Body of pancreas (tissue), 4 donors: ENCODE measurements around the gene TSPAN18. TPM values are rescaled to one million over a fixed set of nuclear protein-coding genes. Genes with fewer than 3 reads are reported as not detected.

Experiments used
- ATAC-seq: fragments of 150-250 bp; one replicate; pipeline ENCODE4 v1.9.1; 2016
- DNase-seq, 4 donors: peaks; one replicate each; pipeline ENCODE4 v3.0.0-alpha.2; 2019
- H3K27ac ChIP-seq, 4 donors: fragments of 200-600 bp; sonication (generic); 1 replicate in 3 of 4; 2 replicates in 1 of 4; pipeline versions ENCODE4 v1.5.1 to v1.6.1; 2016 to 2019; ENCODE audit warnings: mild to moderate bottlenecking in 1 of 4, mixed read lengths in 1 of 4, moderate library complexity in 1 of 4
- H3K27me3 ChIP-seq, 2 donors: fragments of 200-600 bp; sonication (generic); one replicate each; pipeline ENCODE4 v1.6.0; 2016; ENCODE audit warnings: mild to moderate bottlenecking in 1 of 2
- H3K36me3 ChIP-seq, 2 donors: fragments of 200-600 bp; sonication (generic); replicated peaks in 1 of 2; 2 replicates each; pipeline ENCODE4 v1.5.1; 2016; ENCODE audit warnings: low read depth in 2 of 2; ENCODE audit not compliant: insufficient read depth in 1 of 2
- H3K4me1 ChIP-seq: fragments of 200-600 bp; sonication (generic); one replicate; pipeline ENCODE4 v1.6.0; 2016
- H3K4me3 ChIP-seq, 2 donors: fragments of 200-600 bp; sonication (generic); 1 replicate in 1 of 2; 2 replicates in 1 of 2; pipeline ENCODE4 v1.5.1; 2016 to 2019
- H3K9me3 ChIP-seq, 3 donors: fragments of 200-600 bp; sonication (generic); 1 replicate in 2 of 3; 2 replicates in 1 of 3; pipeline ENCODE4 v1.5.1; 2016
- POLR2A ChIP-seq, 3 donors: fragments of 450-650 bp; IDR thresholded peaks; one replicate each; pipeline ENCODE4 v1.6.1; 2016; ENCODE audit warnings: antibody characterized with exemption in 3 of 3, mild to moderate bottlenecking in 2 of 3
- WGBS, 2 donors: methylation state at CpG; one replicate each; pipeline ENCODE4 v1.1.5; 2017; 5-methylcytosine and 5-hydroxymethylcytosine counted together
- intact Hi-C: fragments of 100-400 bp; cut with DNase I; formaldehyde crosslinking; loops from one replicate; pipeline ENCODE4 v1.15.1; 2023
- total RNA-seq, 2 donors: library from RNA; depleted of rRNA; stranded (reverse); fragments of >200 nt; gene quantifications; one replicate each; pipeline ENCODE4 v1.1.0, GENCODE V29; 2016
- TF ChIP-seq, protein P1 (sequence below), 7 experiments: fragments of 450-650 bp in 4 of 7; fragments of 200-600 bp in 3 of 7; sonication (generic) in 3 of 7; IDR thresholded peaks; one replicate each; pipeline ENCODE4 v1.5.1; 2016 to 2019; ENCODE audit warnings: antibody characterized with exemption in 7 of 7

Gene TSPAN18
- total RNA-seq, 2 donors from 2014 or later: 2.1 to 3.0 TPM

GRCh38 chr11:44747836-44748235, 21.1 kb downstream of the TSPAN18 start:
- intact Hi-C loops: no loop called here
- no peak for DNase-seq
- TF ChIP-seq, protein P1, sequence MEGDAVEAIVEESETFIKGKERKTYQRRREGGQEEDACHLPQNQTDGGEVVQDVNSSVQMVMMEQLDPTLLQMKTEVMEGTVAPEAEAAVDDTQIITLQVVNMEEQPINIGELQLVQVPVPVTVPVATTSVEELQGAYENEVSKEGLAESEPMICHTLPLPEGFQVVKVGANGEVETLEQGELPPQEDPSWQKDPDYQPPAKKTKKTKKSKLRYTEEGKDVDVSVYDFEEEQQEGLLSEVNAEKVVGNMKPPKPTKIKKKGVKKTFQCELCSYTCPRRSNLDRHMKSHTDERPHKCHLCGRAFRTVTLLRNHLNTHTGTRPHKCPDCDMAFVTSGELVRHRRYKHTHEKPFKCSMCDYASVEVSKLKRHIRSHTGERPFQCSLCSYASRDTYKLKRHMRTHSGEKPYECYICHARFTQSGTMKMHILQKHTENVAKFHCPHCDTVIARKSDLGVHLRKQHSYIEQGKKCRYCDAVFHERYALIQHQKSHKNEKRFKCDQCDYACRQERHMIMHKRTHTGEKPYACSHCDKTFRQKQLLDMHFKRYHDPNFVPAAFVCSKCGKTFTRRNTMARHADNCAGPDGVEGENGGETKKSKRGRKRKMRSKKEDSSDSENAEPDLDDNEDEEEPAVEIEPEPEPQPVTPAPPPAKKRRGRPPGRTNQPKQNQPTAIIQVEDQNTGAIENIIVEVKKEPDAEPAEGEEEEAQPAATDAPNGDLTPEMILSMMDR (IDR thresholded peaks at IDR 0.05): no peak
- TF ChIP-seq POLR2A (IDR thresholded peaks at IDR 0.05): no peak
- Histone ChIP-seq H3K36me3 (no peaks in the 10 kb centered on the region), H3K27ac (no peak overlapping the region), H3K4me3 (no peak overlapping the region), H3K27me3 (no peaks in the 10 kb centered on the region), H3K9me3 (no peaks in the 10 kb centered on the region), H3K4me1 (no peaks in the 10 kb centered on the region)
- 73 to 77% methylated on average over 5 of the region's 5 CpGs for WGBS, 2 donors
- no peak for ATAC-seq

- ATAC-seq (no peak), DNase-seq (no peak)
- 84 to 92% methylated on average over 8 of the region's 8 CpGs for WGBS, 2 donors
- no peaks in the 10 kb centered on the region for H3K27me3 ChIP-seq
- H3K4me3 ChIP-seq: no peak overlapping the region
- H3K4me1 ChIP-seq: no peaks in the 10 kb centered on the region
- intact Hi-C loops: no loop called here
- no peaks in the 10 kb centered on the region for H3K36me3 ChIP-seq
- TF ChIP-seq POLR2A (IDR thresholded peaks at IDR 0.05): no peak
- TF ChIP-seq, protein P1 (IDR thresholded peaks at IDR 0.05): no peak
- no peaks in the 10 kb centered on the region for H3K9me3 ChIP-seq
- H3K27ac ChIP-seq: no peak overlapping the region
These were observed 21.8 kb downstream of the TSPAN18 start for GRCh38 chr11:44748606-44749005.

DNA sequence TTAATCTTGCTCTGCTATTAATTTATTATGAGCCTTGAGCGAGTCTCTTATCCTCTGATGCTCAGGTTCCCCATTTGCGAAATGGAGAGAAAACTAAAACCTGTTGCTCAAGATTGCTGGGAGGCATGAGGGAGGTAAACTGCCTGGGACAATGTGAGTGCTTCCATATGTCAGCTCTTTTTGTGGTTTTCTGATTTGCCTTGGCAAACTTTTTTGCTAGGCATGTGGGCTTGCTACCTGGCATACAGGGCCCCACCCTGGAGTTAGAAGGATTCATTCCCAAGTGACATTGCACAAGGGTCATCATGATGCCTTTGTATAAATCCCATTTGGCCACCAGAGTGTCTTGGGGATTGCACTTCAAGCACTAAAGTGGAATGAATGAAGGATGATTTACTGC, 22.4 kb downstream of the TSPAN18 start:
- ATAC-seq (no peak), DNase-seq (no peak)
- H3K4me1 ChIP-seq: no peaks in the 10 kb centered on the region
- H3K9me3 ChIP-seq: no peaks in the 10 kb centered on the region
- H3K27me3 ChIP-seq: no peaks in the 10 kb centered on the region
- no peak for TF ChIP-seq POLR2A (IDR thresholded peaks at IDR 0.05)
- TF ChIP-seq, protein P1 (IDR thresholded peaks at IDR 0.05): no peak
- no peak overlapping the region for H3K27ac ChIP-seq
- intact Hi-C loops: no loop called here
- H3K4me3 ChIP-seq: no peak overlapping the region
- 94% methylated on average over 2 of the region's 2 CpGs for WGBS, 2 donors
- no peaks in the 10 kb centered on the region for H3K36me3 ChIP-seq

DNA sequence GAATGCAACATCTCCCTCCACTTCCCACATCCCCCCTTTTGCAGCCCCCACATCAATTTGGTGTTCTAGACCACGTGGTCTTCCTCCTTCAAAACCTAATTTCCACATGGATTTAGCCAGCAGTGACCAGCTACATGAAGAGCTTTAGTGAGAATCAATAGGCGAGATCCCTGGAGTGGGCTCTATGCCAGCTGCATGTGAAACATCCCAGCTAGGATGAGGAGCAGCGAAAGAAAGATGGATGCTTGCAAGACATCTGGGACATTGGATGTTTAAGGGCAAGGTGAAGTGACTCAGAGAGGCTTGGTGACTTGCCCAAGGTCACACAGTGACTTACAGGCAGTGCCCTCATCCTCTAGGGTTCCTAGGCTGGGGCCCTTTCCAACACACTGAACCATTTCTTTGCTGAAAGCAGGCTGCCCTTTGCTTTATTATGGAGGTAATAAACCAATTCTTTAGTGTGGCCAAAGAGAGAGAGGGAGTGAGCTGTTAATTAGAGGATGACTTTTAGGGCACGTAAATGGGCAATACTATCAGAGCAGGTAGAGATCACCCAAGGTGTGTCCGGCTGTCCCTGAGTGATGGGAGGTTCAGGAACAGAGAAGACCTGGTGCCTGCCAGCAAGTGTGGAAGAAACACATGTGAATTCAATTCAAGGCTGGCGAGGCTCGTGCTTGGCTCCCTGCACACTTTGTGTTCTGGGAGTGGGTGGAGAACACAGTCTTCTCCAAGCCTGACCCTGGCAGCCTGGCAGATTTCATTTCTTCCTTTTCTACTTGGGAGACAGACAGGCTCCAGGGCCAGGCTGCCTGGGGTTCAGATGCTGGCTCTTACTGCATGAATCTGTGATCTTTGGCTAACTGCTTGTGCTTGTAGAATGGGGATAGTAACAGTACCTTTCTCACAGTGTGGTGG, 24.0 kb downstream of the TSPAN18 start:
- no peak for ATAC-seq
- 70 to 73% methylated on average over 7 of the region's 7 CpGs for WGBS, 2 donors
- Histone ChIP-seq H3K27ac (no peak overlapping the region), H3K36me3 (no peaks in the 10 kb centered on the region), H3K4me3 (no peak overlapping the region), H3K27me3 (no peaks in the 10 kb centered on the region), H3K9me3 (no peaks in the 10 kb centered on the region), H3K4me1 (no peaks in the 10 kb centered on the region)
- TF ChIP-seq, protein P1 (IDR thresholded peaks at IDR 0.05): no peak
- TF ChIP-seq POLR2A (IDR thresholded peaks at IDR 0.05): no peak
- intact Hi-C loops: no loop called here
- DNase-seq: no peak

- Histone ChIP-seq H3K4me3 (no peak overlapping the region), H3K27ac (no peak overlapping the region), H3K36me3 (no peaks in the 10 kb centered on the region), H3K27me3 (no peaks in the 10 kb centered on the region), H3K9me3 (no peaks in the 10 kb centered on the region), H3K4me1 (no peaks in the 10 kb centered on the region)
- 90 to 91% methylated on average over 2 of the region's 2 CpGs for WGBS, 2 donors
- TF ChIP-seq POLR2A (IDR thresholded peaks at IDR 0.05): no peak
- TF ChIP-seq, protein P1 (IDR thresholded peaks at IDR 0.05): no peak
- no peak for DNase-seq
- no peak for ATAC-seq
- intact Hi-C loops: no loop called here
These were observed 25.5 kb downstream of the TSPAN18 start for GRCh38 chr11:44752300-44752699.
